Uterus (tissue), 2 donors: ENCODE data around the gene RICTOR.

Source experiments
- POLR2A ChIP-seq, 2 donors: fragments of 450-650 bp; IDR thresholded peaks; one replicate each; pipeline ENCODE4 v1.6.1; 2016; ENCODE audit warnings: antibody characterized with exemption in 2 of 2, mild to moderate bottlenecking in 1 of 2, moderate library complexity in 1 of 2
- TF ChIP-seq, protein P1 (sequence below), 4 experiments: fragments of 200-600 bp in 2 of 4; fragments of 450-650 bp in 2 of 4; sonication (generic) in 2 of 4; IDR thresholded peaks; one replicate each; pipeline ENCODE4 v1.5.1; 2016 to 2019; ENCODE audit warnings: antibody characterized with exemption in 4 of 4, mild to moderate bottlenecking in 2 of 4, moderate library complexity in 1 of 4

- TF ChIP-seq, protein P1, sequence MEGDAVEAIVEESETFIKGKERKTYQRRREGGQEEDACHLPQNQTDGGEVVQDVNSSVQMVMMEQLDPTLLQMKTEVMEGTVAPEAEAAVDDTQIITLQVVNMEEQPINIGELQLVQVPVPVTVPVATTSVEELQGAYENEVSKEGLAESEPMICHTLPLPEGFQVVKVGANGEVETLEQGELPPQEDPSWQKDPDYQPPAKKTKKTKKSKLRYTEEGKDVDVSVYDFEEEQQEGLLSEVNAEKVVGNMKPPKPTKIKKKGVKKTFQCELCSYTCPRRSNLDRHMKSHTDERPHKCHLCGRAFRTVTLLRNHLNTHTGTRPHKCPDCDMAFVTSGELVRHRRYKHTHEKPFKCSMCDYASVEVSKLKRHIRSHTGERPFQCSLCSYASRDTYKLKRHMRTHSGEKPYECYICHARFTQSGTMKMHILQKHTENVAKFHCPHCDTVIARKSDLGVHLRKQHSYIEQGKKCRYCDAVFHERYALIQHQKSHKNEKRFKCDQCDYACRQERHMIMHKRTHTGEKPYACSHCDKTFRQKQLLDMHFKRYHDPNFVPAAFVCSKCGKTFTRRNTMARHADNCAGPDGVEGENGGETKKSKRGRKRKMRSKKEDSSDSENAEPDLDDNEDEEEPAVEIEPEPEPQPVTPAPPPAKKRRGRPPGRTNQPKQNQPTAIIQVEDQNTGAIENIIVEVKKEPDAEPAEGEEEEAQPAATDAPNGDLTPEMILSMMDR (IDR thresholded peaks at IDR 0.05): no peak
- no peak for TF ChIP-seq POLR2A (IDR thresholded peaks at IDR 0.05)
Observed at GRCh38 chr5:39121315-39121714, 47.1 kb upstream of the RICTOR start.
